ENCODE measurements around the gene DNASE1L3. TPM values are rescaled to one million over a fixed set of nuclear protein-coding genes. Genes with fewer than 3 reads are reported as not detected.
"Not testable (repeated sequence)": the region's sequence is repeated elsewhere in the genome, so short reads cannot be mapped to it uniquely, and the experiment has no call there.

The DNASE1L3 gene
- total and polyA plus RNA-seq, 9 donors: 0.34 to 1.6 (median 0.92) TPM

DNA sequence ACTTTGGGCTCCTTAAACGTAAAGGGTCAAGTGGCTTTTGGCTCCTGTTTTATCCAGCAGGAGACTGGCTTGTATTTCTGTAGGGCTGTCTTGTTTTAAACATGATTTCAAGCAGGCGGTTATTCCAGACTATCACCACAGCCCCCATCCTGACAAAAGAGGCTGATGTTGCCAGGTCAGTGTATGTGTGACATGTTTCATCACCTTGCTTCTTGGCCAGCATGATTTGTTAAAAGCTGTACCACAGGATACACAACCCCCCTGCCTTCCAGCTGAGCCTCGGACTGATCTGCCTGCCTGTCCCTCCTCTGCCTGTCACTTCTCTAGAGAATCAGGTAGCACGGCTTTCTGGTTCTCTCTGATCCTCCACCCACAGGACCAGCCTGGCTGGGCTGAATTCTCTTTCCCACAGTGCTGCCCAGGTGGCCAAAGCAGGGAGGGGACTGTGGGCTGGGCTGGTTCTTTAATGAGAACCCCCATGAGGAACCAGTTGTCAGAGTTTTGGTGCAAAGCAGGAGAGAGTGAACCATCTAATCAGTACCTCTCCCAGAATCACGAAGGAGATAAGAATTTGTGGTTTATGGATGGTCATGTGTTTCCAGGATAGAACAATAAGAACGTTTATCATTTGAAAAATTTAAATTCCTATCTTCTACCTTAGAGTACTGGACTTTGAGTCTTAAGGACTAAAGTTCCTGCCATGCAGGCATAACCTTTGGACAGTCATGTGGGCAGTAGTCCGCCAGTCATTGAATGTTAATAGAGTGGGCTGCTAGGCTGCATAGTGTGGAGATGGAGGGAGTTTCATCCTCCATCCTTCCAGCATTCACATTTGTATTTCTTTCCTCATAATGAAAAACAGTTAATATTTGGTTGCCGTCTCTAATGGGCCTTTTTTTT, 35.6 kb upstream of the DNASE1L3 start:
- H3K4me3 ChIP-seq (ENCODE audit: low read length): no peak overlapping the region
- no peak overlapping the region for H3K27ac ChIP-seq (ENCODE audit: low read length)
- H3K9me3 ChIP-seq (replicated peaks; ENCODE audit: control insufficient read depth, low read depth, low read length): no peaks in the 10 kb centered on the region
- DNase-seq: no peak
- H3K4me1 ChIP-seq (ENCODE audit: control insufficient read depth, insufficient read depth, low read length): no peaks in the 10 kb centered on the region
- no peaks in the 10 kb centered on the region for H3K27me3 ChIP-seq (ENCODE audit: control insufficient read depth, insufficient read depth, low read length)
- H3K36me3 ChIP-seq (ENCODE audit: control insufficient read depth, insufficient read depth, low read length): no peaks in the 10 kb centered on the region
- WGBS (ENCODE audit: insufficient coverage): 14% methylated on average over 1 of the region's 8 CpGs

DNA sequence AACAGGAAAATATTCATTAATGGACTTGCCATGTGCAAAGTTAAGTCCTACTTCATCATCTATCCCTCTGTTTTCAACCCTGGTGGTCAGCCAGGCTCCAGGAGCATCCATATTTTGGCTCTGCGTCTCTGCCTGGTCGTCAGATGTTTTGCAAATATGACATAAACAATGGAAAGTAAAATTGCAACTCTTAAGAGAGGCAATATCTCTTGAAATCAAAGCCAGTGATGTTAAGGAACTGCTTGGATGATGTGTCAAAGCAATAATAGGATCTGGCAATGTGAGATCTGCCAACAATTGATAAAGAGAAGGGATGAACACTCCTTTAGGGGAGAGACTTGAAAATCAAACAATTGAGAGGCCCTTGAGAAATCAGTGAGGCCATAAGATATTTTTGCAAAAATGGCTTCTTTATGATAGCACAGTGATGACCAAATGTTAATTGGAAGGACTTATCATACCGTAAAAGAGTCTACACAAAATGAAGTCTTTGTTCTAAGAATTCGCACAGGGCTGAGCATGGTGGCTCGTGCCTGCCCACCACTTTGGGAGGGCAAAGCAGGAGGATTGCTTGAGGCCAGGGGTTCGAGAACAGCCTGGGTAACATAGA, 33.3 kb upstream of the DNASE1L3 start:
- no peaks in the 10 kb centered on the region for H3K4me1 ChIP-seq (ENCODE audit: control insufficient read depth, insufficient read depth, low read length)
- 88% methylated on average over 4 of the region's 6 CpGs for WGBS (ENCODE audit: insufficient coverage)
- no peaks in the 10 kb centered on the region for H3K36me3 ChIP-seq (ENCODE audit: control insufficient read depth, insufficient read depth, low read length)
- H3K9me3 ChIP-seq (replicated peaks; ENCODE audit: control insufficient read depth, low read depth, low read length): no peaks in the 10 kb centered on the region
- no peaks in the 10 kb centered on the region for H3K27me3 ChIP-seq (ENCODE audit: control insufficient read depth, insufficient read depth, low read length)
- DNase-seq: no peak
- no peak overlapping the region for H3K27ac ChIP-seq (ENCODE audit: low read length)
- no peak overlapping the region for H3K4me3 ChIP-seq (ENCODE audit: low read length)

DNA sequence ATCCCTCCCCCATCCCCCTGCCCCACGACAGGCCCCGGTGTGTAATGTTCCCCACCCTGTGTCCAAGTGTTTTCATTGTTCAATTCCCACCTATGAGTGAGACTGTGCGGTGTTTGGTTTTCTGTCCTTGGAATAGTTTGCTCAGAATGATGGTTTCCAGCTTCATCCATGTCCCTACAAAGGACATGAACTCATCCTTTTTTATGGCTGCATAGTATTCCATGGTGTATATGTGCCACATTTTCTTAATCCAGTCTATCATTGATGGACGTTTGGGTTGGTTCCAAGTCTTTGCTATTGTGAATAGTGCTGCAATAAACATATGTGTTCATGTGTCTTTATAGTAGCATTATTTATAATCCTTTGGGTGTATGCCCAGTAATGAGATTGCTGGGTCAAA, 32.1 kb upstream of the DNASE1L3 start:
- not testable (repeated sequence) for DNase-seq; H3K36me3 ChIP-seq (ENCODE audit: control insufficient read depth, insufficient read depth, low read length); H3K9me3 ChIP-seq (replicated peaks; ENCODE audit: control insufficient read depth, low read depth, low read length); H3K4me1 ChIP-seq (ENCODE audit: control insufficient read depth, insufficient read depth, low read length); H3K4me3 ChIP-seq (ENCODE audit: low read length); H3K27me3 ChIP-seq (ENCODE audit: control insufficient read depth, insufficient read depth, low read length); H3K27ac ChIP-seq (ENCODE audit: low read length)
- no CpG with 5 or more reads among the region's 4 CpGs for WGBS (ENCODE audit: insufficient coverage)

DNA sequence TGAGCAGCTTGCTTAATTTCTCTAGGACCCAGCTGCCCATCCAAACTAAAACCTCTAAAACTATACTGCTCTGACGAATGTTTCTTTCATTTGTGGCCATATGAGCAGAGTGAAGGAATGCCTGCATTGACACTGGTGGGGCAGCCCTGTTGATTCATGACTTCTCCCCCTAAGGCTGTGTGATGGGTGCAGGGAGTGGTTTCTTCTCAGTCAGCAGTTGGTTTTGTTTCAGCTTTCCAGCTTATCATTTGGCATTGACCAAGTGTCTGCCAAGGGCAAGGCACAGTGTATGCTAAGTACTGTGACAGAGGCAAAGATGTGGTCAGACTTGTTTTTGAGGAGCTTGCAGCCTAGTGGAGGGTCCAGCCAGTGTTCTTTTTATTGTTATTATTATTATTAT, 31.6 kb upstream of the DNASE1L3 start:
- WGBS (ENCODE audit: insufficient coverage): no CpG with 5 or more reads among the region's 1 CpG
- H3K27ac ChIP-seq (ENCODE audit: low read length): no peak overlapping the region
- DNase-seq: no peak

DNA sequence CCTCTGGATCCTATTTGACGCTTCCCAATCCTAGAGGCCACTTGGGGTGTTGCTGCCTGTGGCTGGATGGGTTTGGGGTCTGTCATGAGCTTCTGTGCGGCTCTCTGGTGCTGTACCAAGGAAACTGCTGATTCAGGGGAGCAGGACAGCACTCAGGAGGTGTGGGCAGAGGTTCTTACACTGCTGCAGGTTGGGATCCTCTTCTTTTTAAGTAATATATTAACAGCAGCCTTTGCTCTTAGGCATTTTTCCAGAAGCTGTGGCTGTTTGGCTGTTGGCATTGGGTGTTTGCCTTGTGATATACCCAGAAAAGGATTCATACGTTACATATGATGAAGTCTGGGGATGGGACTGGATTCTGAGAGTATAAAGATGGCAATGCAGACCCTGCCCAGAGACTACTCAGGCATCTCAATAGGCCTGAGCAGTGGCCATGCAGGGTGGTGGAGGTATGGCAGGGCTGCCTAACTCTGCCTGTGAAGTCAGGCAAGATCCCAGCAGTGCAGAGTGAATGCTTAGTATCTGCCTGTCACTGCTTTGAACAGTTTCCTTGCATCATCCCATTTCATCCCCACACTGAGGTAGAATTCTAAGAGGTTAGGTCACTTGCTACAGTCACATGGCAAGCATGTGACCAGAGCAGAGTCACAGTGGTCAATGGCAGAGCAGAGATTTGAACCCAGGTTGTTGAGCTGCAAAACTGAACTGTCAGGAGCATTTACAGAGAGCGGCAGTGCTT, 30.7 kb upstream of the DNASE1L3 start:
- Histone ChIP-seq H3K27ac (ENCODE audit: low read length) (no peak overlapping the region), H3K4me1 (ENCODE audit: control insufficient read depth, insufficient read depth, low read length) (peaks cover 12% of the 10 kb centered on the region), H3K36me3 (ENCODE audit: control insufficient read depth, insufficient read depth, low read length) (no peaks in the 10 kb centered on the region), H3K4me3 (ENCODE audit: low read length) (no peak overlapping the region), H3K9me3 (replicated peaks; ENCODE audit: control insufficient read depth, low read depth, low read length) (no peaks in the 10 kb centered on the region), H3K27me3 (ENCODE audit: control insufficient read depth, insufficient read depth, low read length) (peaks cover 7% of the 10 kb centered on the region)
- WGBS (ENCODE audit: insufficient coverage): 92% methylated on average over 1 of the region's 4 CpGs
- DNase-seq: no peak

More for the DNA sequence above, 31.6 kb upstream of the DNASE1L3 start:
- Histone ChIP-seq H3K4me1 (ENCODE audit: control insufficient read depth, insufficient read depth, low read length) (peaks cover 6% of the 10 kb centered on the region), H3K36me3 (ENCODE audit: control insufficient read depth, insufficient read depth, low read length) (no peaks in the 10 kb centered on the region), H3K4me3 (ENCODE audit: low read length) (no peak overlapping the region), H3K9me3 (replicated peaks; ENCODE audit: control insufficient read depth, low read depth, low read length) (no peaks in the 10 kb centered on the region), H3K27me3 (ENCODE audit: control insufficient read depth, insufficient read depth, low read length) (peaks cover 4% of the 10 kb centered on the region)

DNA sequence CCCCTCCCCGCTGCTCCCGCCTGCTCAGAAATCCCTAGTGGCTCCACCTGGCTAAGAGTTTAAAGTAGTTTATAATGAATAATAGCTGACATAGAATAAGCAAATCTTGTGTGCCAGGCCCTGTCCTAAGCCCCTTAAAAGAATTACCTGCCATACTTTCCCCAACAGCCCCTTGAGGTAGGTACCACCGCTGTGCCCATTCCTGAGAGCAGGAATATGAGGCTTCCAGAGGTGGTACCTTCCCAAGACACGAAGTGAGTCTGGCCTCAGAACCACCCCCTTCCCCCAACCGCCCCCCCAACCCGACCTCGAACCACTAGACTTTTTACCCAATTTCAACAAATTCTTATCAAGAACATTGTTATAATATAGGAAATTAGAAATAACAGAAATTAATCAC, 28.1 kb upstream of the DNASE1L3 start:
- peak overlapping the region; percentile 80 for H3K4me3 ChIP-seq (ENCODE audit: low read length)
- peaks cover 15% of the 10 kb centered on the region for H3K4me1 ChIP-seq (ENCODE audit: control insufficient read depth, insufficient read depth, low read length)
- H3K27me3 ChIP-seq (ENCODE audit: control insufficient read depth, insufficient read depth, low read length): peaks cover 16% of the 10 kb centered on the region
- no peaks in the 10 kb centered on the region for H3K9me3 ChIP-seq (replicated peaks; ENCODE audit: control insufficient read depth, low read depth, low read length)
- no peak for DNase-seq
- 71% methylated on average over 1 of the region's 7 CpGs for WGBS (ENCODE audit: insufficient coverage)
- H3K27ac ChIP-seq (ENCODE audit: low read length): no peak overlapping the region
- no peaks in the 10 kb centered on the region for H3K36me3 ChIP-seq (ENCODE audit: control insufficient read depth, insufficient read depth, low read length)

DNA sequence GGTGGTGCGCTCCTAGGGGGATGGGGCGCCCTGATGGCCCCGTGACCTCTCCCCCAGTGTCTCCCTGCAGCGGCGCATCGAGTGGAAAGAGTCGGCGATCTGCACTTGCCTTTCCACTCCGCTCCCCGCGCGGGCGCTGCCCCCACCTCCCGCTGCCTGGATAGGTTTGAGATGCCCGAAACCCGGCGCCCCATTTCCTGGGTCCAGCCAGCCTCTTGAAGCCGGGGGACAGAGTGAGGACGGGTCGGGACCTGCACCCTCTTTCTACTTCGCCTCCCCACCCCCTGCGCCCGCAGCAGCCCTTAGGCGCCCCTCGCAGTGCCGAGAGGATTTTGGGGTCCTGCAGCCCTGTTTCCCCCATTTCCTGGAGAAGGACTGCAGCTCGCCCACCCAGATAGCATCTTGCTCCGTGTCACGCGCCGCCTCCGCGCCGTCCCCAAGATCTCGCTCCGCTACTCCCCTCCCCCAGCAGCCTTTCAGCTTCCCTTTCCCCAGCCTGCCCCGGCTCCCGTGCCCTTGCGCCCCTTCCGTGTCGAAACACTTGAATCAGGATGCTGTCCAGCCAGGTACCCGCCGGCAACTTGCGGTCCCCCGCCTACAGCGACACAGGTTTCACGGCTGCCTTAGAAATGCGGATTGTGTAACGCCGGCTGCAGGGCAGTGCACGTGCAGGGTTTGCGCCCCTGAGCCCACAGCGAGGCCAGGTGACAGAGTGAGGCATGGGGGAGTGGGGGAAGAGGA, 27.3 kb upstream of the DNASE1L3 start:
- peaks cover 15% of the 10 kb centered on the region for H3K4me1 ChIP-seq (ENCODE audit: control insufficient read depth, insufficient read depth, low read length)
- WGBS (ENCODE audit: insufficient coverage): under 1% methylated on average over 53 of the region's 53 CpGs
- no peak overlapping the region for H3K27ac ChIP-seq (ENCODE audit: low read length)

DNA sequence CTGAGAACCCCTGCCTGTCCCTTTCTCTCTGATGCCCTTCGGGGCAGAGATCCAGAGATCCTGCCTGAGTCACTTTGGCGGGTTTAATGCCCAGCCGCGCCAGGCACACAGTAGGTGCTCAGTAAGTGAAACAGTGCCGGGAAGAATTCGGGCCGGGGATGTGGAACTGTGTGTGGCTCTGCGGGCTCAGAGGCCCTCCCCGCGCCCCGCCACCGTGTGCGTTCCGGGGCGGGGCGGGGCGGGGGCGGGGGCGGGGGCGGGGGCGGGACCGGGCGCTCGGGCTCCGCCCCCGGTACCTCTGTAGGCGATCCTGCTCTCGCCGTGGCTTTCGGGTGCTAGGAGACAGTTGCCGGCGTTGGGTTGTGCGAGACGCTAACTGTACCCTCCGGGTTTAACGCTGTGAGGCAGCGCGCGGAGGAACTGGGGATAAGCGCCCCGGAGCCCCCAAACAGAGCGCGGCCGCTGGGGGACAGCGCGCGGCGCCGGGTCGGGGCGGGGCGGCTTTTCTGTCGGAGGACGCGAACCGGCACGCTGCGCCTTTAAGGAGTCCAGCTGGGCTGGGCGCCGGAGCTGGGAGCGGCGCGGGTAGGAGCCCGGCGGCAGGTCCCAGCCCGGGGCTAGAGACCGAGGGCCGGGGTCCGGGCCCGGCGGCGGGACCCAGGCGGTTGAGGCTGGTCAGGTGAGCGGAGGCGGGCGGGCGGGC, 26.6 kb upstream of the DNASE1L3 start, which contains the start of gene ABHD6:
Gene ABHD6 (plus strand): TSS at position 555 of the 703 bp plus-strand sequence. CDS start 18,795 bp downstream, outside the sequence.
- Histone ChIP-seq H3K4me3 (ENCODE audit: low read length) (peak within 1 kb of the TSS; percentile 80), H3K27me3 (ENCODE audit: control insufficient read depth, insufficient read depth, low read length) (peaks cover 22% of the 10 kb centered on the region), H3K36me3 (ENCODE audit: control insufficient read depth, insufficient read depth, low read length) (no peaks in the 10 kb centered on the region), H3K4me1 (ENCODE audit: control insufficient read depth, insufficient read depth, low read length) (peaks cover 15% of the 10 kb centered on the region), H3K9me3 (replicated peaks; ENCODE audit: control insufficient read depth, low read depth, low read length) (no peaks in the 10 kb centered on the region), H3K27ac (ENCODE audit: low read length) (peak within 1 kb of the TSS; percentile 0)
- under 1% methylated on average over 71 of the region's 77 CpGs for WGBS (ENCODE audit: insufficient coverage)
- peak; percentile 85 for DNase-seq

More for the DNA sequence above, 27.3 kb upstream of the DNASE1L3 start:
- peaks cover 20% of the 10 kb centered on the region for H3K27me3 ChIP-seq (ENCODE audit: control insufficient read depth, insufficient read depth, low read length)
- H3K4me3 ChIP-seq (ENCODE audit: low read length): peak overlapping the region; percentile 80
- H3K36me3 ChIP-seq (ENCODE audit: control insufficient read depth, insufficient read depth, low read length): no peaks in the 10 kb centered on the region
- H3K9me3 ChIP-seq (replicated peaks; ENCODE audit: control insufficient read depth, low read depth, low read length): no peaks in the 10 kb centered on the region
- peak; percentile 35 for DNase-seq

DNA sequence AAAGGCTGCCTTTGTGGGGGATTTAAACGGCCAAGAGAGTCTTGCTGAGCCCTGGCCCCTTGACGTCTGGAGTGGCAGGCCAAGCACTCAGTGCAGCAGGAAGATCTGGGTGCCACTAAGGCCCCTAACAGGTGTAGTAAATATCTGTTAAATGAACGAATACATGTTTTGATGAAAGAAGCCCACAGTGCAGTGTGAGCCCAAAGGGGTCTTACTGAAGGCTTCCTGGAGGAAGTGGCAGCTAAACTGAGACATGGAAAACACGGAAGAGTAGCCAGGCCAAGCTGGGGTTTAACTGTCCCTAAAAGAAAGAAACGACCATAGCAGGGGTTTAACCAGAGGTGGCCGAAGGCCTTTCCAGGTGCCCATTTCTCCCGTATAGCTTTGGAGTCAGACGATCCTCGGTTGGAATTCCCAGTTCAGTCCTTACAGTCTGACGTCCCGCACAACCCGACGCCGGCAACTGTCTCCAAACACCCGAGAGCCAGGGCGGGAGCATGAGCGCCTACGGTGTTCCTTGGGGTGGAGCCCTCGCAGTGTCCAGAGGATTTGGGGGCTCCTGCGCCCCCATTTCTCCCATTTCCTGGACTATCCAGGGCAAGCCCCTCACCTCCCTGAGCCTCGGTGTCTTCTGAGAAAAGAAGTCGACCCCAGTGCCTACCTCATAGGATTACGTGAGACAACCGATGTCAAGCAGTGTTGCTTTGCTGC, 25.9 kb upstream of the DNASE1L3 start:
- Histone ChIP-seq H3K4me1 (ENCODE audit: control insufficient read depth, insufficient read depth, low read length) (peaks cover 15% of the 10 kb centered on the region), H3K4me3 (ENCODE audit: low read length) (peak overlapping the region; percentile 80), H3K27me3 (ENCODE audit: control insufficient read depth, insufficient read depth, low read length) (peaks cover 22% of the 10 kb centered on the region), H3K27ac (ENCODE audit: low read length) (no peak overlapping the region), H3K9me3 (replicated peaks; ENCODE audit: control insufficient read depth, low read depth, low read length) (no peaks in the 10 kb centered on the region), H3K36me3 (ENCODE audit: control insufficient read depth, insufficient read depth, low read length) (no peaks in the 10 kb centered on the region)
- peak; percentile 24 for DNase-seq
- 11% methylated on average over 22 of the region's 24 CpGs for WGBS (ENCODE audit: insufficient coverage)

Measured in muscle of leg (tissue), 11 donors.